K562 (cell line): ENCODE measurements around the gene LIX1L. TPM values are rescaled to one million over a fixed set of nuclear protein-coding genes. Genes with fewer than 3 reads are reported as not detected.
A peak's percentile ranks its signal among the peaks of the same experiment; 100 is the strongest.

Experiments
- BRD9 ChIP-seq: fragments of 450-650 bp; IDR thresholded peaks from 2 replicates; pipeline ENCODE4 v1.6.1; 2018; ENCODE audit warnings: low read depth; ENCODE audit not compliant: partially characterized antibody
- C11orf30 ChIP-seq: fragments of 450-650 bp; IDR thresholded peaks from 2 replicates; pipeline ENCODE4 v1.6.1; 2016; ENCODE audit warnings: low read depth, mild to moderate bottlenecking
- CBX3 ChIP-seq, 2 experiments: IDR thresholded peaks; 1 replicate in 1 of 2; 2 replicates in 1 of 2; pipeline ENCODE4 v1.6.1; 2012; ENCODE audit warnings: inconsistent platforms in 2 of 2, low read length in 2 of 2, borderline replicate concordance in 1 of 2, control low read depth in 1 of 2
- ETV5 ChIP-seq: sonication (generic); formaldehyde crosslinking; IDR thresholded peaks from 2 replicates; pipeline ENCODE4 v1.4.0; 2020; ENCODE audit warnings: low read depth, mild to moderate bottlenecking, missing genetic modification reagents
- GATAD2B ChIP-seq: fragments of 450-650 bp; IDR thresholded peaks from 2 replicates; pipeline ENCODE4 v1.6.1; 2017; ENCODE audit warnings: mild to moderate bottlenecking, borderline replicate concordance
- HNRNPL ChIP-seq: fragments of 200-400 bp; formaldehyde crosslinking; IDR thresholded peaks from 2 replicates; pipeline ENCODE4 v1.6.1; 2017; ENCODE audit warnings: low read depth, mild to moderate bottlenecking, low read length
- HNRNPLL ChIP-seq: fragments of 200-400 bp; formaldehyde crosslinking; IDR thresholded peaks from 2 replicates; pipeline ENCODE4 v1.6.1; 2017; ENCODE audit warnings: low read length, low read depth, mild to moderate bottlenecking; ENCODE audit not compliant: poor library complexity, severe bottlenecking
- HOXB6 ChIP-seq: fragments of 250-450 bp; sonication (Bioruptor Pico); IDR thresholded peaks from 2 replicates; pipeline ENCODE4 v1.5.1; 2022; ENCODE audit warnings: mild to moderate bottlenecking, borderline replicate concordance
- IRF2 ChIP-seq: sonication (generic); formaldehyde crosslinking; IDR thresholded peaks from 2 replicates; pipeline ENCODE4 v1.8.1; 2022; ENCODE audit warnings: mild to moderate bottlenecking, missing genetic modification reagents
- KHSRP ChIP-seq: fragments of 450-650 bp; IDR thresholded peaks from 2 replicates; pipeline ENCODE4 v1.6.1; 2017
- MTA2 ChIP-seq: fragments of 450-650 bp; IDR thresholded peaks from 2 replicates; pipeline ENCODE4 v1.6.1; 2016; ENCODE audit warnings: low read depth
- MXI1 ChIP-seq: IDR thresholded peaks from 2 replicates; pipeline ENCODE4 v1.6.1; 2011; ENCODE audit warnings: low read depth, mild to moderate bottlenecking, improper control_type of control experiment, low read length
- NFE2L1 ChIP-seq: fragments of 450-650 bp; IDR thresholded peaks from 2 replicates; pipeline ENCODE4 v1.6.1; 2016; ENCODE audit warnings: missing genetic modification characterization, low read depth, mild to moderate bottlenecking, missing compliant biosample characterization, moderate library complexity, borderline replicate concordance
- PHB2 ChIP-seq: fragments of 450-650 bp; IDR thresholded peaks from 2 replicates; pipeline ENCODE4 v1.6.1; 2017; ENCODE audit warnings: low read depth
- POLR2H ChIP-seq: IDR thresholded peaks from 2 replicates; pipeline ENCODE4 v1.6.1; 2016; ENCODE audit warnings: missing genetic modification characterization, low read depth, mild to moderate bottlenecking, control low read depth, missing compliant biosample characterization, moderate library complexity
- RAD51 ChIP-seq: fragments of 450-650 bp; IDR thresholded peaks from 2 replicates; pipeline ENCODE4 v1.7.1; 2016; ENCODE audit warnings: low read depth, mild to moderate bottlenecking, borderline replicate concordance
- RBBP5 ChIP-seq: fragments of 200-600 bp; sonication (generic); IDR thresholded peaks from 2 replicates; pipeline ENCODE4 v1.6.1; 2012; ENCODE audit warnings: borderline replicate concordance, mild to moderate bottlenecking, low read length, control low read depth, inconsistent platforms; ENCODE audit not compliant: insufficient read depth, poor library complexity, severe bottlenecking
- SNIP1 ChIP-seq: fragments of 450-650 bp; IDR thresholded peaks from 2 replicates; pipeline ENCODE4 v1.7.1; 2017; ENCODE audit warnings: low read depth, mild to moderate bottlenecking
- SRF ChIP-seq, 2 experiments: fragments of 250-450, 450-650 bp in 1 of 2; sonication (Bioruptor Pico) in 1 of 2; sonication (generic) in 1 of 2; formaldehyde crosslinking; IDR thresholded peaks; 2 replicates each; pipeline versions ENCODE4 v1.5.0 to v1.5.1; 2020 to 2022; ENCODE audit warnings: mild to moderate bottlenecking in 1 of 2, missing genetic modification reagents in 1 of 2
- SRSF3 ChIP-seq: fragments of 200-400 bp; formaldehyde crosslinking; IDR thresholded peaks from 2 replicates; pipeline ENCODE4 v1.6.1; 2016; ENCODE audit warnings: mild to moderate bottlenecking, low read length, moderate library complexity; ENCODE audit not compliant: insufficient read depth
- SRSF9 ChIP-seq: fragments of 200-400 bp; formaldehyde crosslinking; IDR thresholded peaks from 2 replicates; pipeline ENCODE4 v1.6.1; 2017; ENCODE audit warnings: low read depth, low read length, borderline replicate concordance
- ZBTB17 ChIP-seq: fragments of 450-650 bp; formaldehyde crosslinking; IDR thresholded peaks from 2 replicates; pipeline ENCODE4 v1.4.0; 2020; ENCODE audit warnings: mild to moderate bottlenecking
- ZFX ChIP-seq: sonication (generic); formaldehyde crosslinking; IDR thresholded peaks from 2 replicates; pipeline ENCODE4 v1.8.0; 2022; ENCODE audit warnings: mild to moderate bottlenecking, missing genetic modification reagents, moderate library complexity
- ZNF347 ChIP-seq: fragments of 450-650 bp; formaldehyde crosslinking; IDR thresholded peaks from 2 replicates; pipeline ENCODE4 v1.4.0; 2020; ENCODE audit warnings: low read depth, mild to moderate bottlenecking, moderate library complexity
- ZNF707 ChIP-seq: fragments of 250-450 bp; sonication (Bioruptor Pico); conservative IDR thresholded peaks from 2 replicates; pipeline ENCODE4 v1.8.0; 2022; ENCODE audit warnings: inconsistent platforms, mild to moderate bottlenecking, moderate library complexity
- polyA plus RNA-seq, 8 experiments: library from polyadenylated mRNA; depleted of rRNA in 4 of 8; stranded (reverse) in 5 of 8; unstranded in 3 of 8; fragments of >200 nt; fragmentation: Nextera tagmentation in 2 of 8; fragmentation: Illumina TruSeq in 1 of 8; extraction: Ambion mirVana in 2 of 8; extraction: Trizol in 1 of 8; gene quantifications; 2 replicates each; pipeline versions ENCODE4 v1.2.1 to v1.2.3, GENCODE V29; 2011 to 2014; ENCODE audit warnings: inconsistent platforms in 1 of 8, missing spikeins in 1 of 8
- total RNA-seq, 7 experiments: library from RNA; depleted of rRNA in 6 of 7; stranded (reverse); fragments of >200 nt in 6 of 7; fragmentation: Illumina TruSeq in 2 of 7; extraction: Trizol in 2 of 7; gene quantifications; 2 replicates each; pipeline versions ENCODE4 v1.2.1 to v1.2.3, GENCODE V29; 2011 to 2021; ENCODE audit warnings: low replicate concordance in 1 of 7
- TF ChIP-seq, protein P1 (sequence below): fragments of 200-800 bp; sonication (Bioruptor generic); IDR thresholded peaks from 2 replicates; pipeline ENCODE4 v1.6.1; 2017; ENCODE audit warnings: missing genetic modification characterization, missing compliant biosample characterization
- TF ChIP-seq, protein P2 (sequence below): fragments of 450-650 bp; IDR thresholded peaks from 2 replicates; pipeline ENCODE4 v1.6.1; 2016; ENCODE audit warnings: mild to moderate bottlenecking

LIX1L gene
- total and polyA plus RNA-seq, 9 of the 15 experiments (the other 6 are each of a cell fraction or from before 2014, with no cell fraction given), result 4.6 to 26.5 (median 12.5) TPM

DNA sequence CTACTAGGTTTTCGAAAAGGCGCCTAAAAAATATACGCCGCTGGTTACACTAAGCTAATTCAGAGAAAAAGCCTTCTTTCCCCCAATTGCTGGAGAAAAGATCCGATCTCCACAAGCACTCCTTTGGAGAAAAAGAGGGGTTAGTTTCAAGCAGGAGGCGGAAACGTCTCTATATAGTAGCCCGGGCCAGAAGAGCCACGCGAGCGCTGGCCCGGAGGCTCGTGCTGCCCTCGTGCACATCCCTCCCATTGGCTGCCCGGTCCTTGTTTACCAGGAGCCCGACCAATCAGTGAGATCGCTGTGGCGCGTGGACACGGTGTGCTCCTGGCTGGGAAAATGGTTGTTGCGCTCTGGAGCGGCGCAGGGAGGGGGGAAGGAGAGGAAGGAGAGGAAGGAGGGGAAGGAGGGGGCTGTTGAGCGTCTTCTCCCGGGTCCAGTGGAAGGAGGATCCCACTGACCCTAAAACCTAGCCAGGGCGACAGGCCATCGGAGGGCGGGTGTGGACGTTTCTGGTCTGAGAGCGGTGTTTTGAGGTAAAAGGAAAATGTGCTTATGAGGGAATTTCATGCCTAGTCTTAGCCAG is 38.7 kb upstream of the LIX1L start, which contains the start of gene TXNIP (continued):
- TF ChIP-seq, protein P1, sequence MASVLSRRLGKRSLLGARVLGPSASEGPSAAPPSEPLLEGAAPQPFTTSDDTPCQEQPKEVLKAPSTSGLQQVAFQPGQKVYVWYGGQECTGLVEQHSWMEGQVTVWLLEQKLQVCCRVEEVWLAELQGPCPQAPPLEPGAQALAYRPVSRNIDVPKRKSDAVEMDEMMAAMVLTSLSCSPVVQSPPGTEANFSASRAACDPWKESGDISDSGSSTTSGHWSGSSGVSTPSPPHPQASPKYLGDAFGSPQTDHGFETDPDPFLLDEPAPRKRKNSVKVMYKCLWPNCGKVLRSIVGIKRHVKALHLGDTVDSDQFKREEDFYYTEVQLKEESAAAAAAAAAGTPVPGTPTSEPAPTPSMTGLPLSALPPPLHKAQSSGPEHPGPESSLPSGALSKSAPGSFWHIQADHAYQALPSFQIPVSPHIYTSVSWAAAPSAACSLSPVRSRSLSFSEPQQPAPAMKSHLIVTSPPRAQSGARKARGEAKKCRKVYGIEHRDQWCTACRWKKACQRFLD (CRISPR knock-in tag), result peak; percentile 55
- peak; percentile 99 for TF ChIP-seq POLR2H (tag)
- TF ChIP-seq MTA2, result no peak
- TF ChIP-seq RAD51, result no peak; the same call in 1 of the 2 replicates
- peak; percentile 78 for TF ChIP-seq C11orf30
- TF ChIP-seq PHB2, result no peak
- peak; percentile 79 for TF ChIP-seq MXI1
- TF ChIP-seq IRF2, result no peak
- TF ChIP-seq HNRNPLL, result peak; percentile 50
- no peak; the same call in 1 of the 2 replicates for TF ChIP-seq NFE2L1 (tag)
- TF ChIP-seq KHSRP, result no peak
- no peak for TF ChIP-seq CBX3 (IDR thresholded peaks at IDR 0.05; ENCODE audit: borderline replicate concordance in 1 of 2, low read length in 2 of 2)
- peak; percentile 65 for TF ChIP-seq ZBTB17 (CRISPR knock-in tag)
- TF ChIP-seq SRSF3, result no peak
- TF ChIP-seq HOXB6, result no peak
- TF ChIP-seq ZNF707, result no peak
- TF ChIP-seq, protein P2, sequence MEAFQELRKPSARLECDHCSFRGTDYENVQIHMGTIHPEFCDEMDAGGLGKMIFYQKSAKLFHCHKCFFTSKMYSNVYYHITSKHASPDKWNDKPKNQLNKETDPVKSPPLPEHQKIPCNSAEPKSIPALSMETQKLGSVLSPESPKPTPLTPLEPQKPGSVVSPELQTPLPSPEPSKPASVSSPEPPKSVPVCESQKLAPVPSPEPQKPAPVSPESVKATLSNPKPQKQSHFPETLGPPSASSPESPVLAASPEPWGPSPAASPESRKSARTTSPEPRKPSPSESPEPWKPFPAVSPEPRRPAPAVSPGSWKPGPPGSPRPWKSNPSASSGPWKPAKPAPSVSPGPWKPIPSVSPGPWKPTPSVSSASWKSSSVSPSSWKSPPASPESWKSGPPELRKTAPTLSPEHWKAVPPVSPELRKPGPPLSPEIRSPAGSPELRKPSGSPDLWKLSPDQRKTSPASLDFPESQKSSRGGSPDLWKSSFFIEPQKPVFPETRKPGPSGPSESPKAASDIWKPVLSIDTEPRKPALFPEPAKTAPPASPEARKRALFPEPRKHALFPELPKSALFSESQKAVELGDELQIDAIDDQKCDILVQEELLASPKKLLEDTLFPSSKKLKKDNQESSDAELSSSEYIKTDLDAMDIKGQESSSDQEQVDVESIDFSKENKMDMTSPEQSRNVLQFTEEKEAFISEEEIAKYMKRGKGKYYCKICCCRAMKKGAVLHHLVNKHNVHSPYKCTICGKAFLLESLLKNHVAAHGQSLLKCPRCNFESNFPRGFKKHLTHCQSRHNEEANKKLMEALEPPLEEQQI, result no peak
- no peak for TF ChIP-seq ZNF347 (CRISPR knock-in tag)
- peak; percentile 55 for TF ChIP-seq ETV5 (CRISPR knock-in tag)
- TF ChIP-seq BRD9, result no peak
- no peak; a peak in 1 of 4 replicates for TF ChIP-seq SRF (CRISPR knock-in tag; IDR thresholded peaks at IDR 0.05)
- TF ChIP-seq SRSF9, result no peak
- peak; percentile 58 for TF ChIP-seq ZFX
- no peak for TF ChIP-seq SNIP1
- TF ChIP-seq GATAD2B, result peak; percentile 100
- TF ChIP-seq HNRNPL, result no peak
- TF ChIP-seq RBBP5, result no peak
